HUES64 (cell line): ENCODE data around the gene NEURL1.
A peak's percentile ranks its signal among the peaks of the same experiment; 100 is the strongest.

Experiments used
- H3K27ac ChIP-seq: 2 replicates; pipeline ENCODE4 v1.7.0; 2013; ENCODE audit warnings: low read depth, low read length, inconsistent platforms
- H3K27me3 ChIP-seq: 2 replicates; pipeline ENCODE4 v1.6.1; 2013; ENCODE audit warnings: mild to moderate bottlenecking, low read length; ENCODE audit not compliant: insufficient read depth
- H3K36me3 ChIP-seq: 2 replicates; pipeline ENCODE4 v1.6.1; 2013; ENCODE audit warnings: mild to moderate bottlenecking, low read length; ENCODE audit not compliant: insufficient read depth
- H3K4me1 ChIP-seq: 2 replicates; pipeline ENCODE4 v1.6.1; 2013; ENCODE audit warnings: mild to moderate bottlenecking, low read length, moderate library complexity; ENCODE audit not compliant: insufficient read depth
- H3K4me3 ChIP-seq: 2 replicates; pipeline ENCODE4 v1.5.1; 2013; ENCODE audit warnings: mild to moderate bottlenecking, low read length, moderate library complexity
- H3K9ac ChIP-seq: 2 replicates; pipeline ENCODE4 v1.6.1; 2013; ENCODE audit warnings: mild to moderate bottlenecking, low read depth, low read length
- H3K9me3 ChIP-seq: 2 replicates; pipeline ENCODE4 v1.6.1; 2013; ENCODE audit warnings: low read depth, low read length; ENCODE audit not compliant: insufficient read depth
- WGBS: fragments of 150-250, 120-280 bp; methylation state at CpG from one replicate; pipeline ENCODE4 v1.1.7; 2013; ENCODE audit warnings: missing lambda C conversion rate; 5-methylcytosine and 5-hydroxymethylcytosine counted together

The NEURL1 gene

DNA sequence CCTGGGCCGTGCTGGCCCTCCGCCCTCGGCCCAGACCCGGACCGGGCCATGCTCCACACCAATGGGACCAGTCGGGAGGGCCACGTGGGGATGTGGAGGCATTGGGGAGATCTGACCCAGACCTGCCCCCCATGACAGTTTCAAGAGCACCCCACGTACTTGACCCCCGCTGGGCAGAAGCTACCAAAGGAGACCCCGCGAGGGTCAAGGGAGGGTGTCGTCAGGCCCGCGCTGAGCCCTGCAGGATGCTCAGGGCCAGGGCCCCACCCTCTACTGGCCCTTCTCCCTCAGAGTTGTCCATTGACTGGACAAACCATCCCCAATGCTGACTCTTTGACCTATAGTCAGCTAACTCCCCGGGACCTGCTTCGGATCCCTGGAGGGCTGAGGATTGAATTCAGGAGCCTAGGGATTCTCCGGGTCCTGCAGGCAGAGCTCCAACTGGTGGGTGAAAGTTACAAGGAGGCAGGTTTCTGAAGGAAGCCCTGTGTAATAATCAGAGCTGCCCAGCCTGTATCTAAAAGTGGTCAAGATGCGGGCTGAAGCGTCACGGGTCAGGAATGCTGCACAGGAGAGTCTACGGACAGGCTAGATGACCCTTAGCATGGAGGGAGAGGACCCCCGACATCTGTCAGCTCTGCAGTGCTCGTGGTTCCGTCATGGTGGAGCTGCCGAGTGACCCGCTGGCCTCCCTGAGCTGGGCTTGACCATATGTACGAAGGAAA lies 40.8 kb upstream of the NEURL1 start:
- no peak overlapping the region for H3K27ac ChIP-seq
- H3K9ac ChIP-seq = 0 out of 2 replicates have a peak overlapping the region, but pooled peaks have one; percentile 31
- H3K9me3 ChIP-seq = no peaks in the 10 kb centered on the region
- no peaks in the 10 kb centered on the region for H3K27me3 ChIP-seq
- H3K36me3 ChIP-seq = peaks cover 3% of the 10 kb centered on the region
- H3K4me1 ChIP-seq = peaks cover 7% of the 10 kb centered on the region
- H3K4me3 ChIP-seq = peak overlapping the region; percentile 49
- WGBS = 75% methylated on average over 27 of the region's 27 CpGs

DNA sequence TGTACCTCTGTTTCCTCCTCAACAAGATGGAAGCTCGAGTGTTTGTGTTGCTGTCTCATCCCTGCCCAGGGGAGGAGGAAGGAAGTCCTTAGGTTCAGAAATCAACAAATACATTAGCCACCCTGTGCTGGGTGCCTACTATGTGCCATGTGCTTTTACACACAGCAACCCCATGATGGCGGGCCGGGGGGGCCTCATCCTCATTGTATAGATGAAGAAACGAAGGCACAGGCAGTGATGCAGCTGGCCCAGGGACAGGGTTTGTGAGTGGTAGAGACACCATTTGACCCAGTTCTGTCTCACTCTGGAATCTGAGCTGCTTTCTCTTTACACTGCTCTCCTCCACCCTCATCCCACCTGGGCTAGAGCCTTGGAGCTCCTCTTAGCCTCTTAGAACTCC lies 39.5 kb upstream of the NEURL1 start:
- peaks cover 7% of the 10 kb centered on the region for H3K4me1 ChIP-seq
- no peak overlapping the region for H3K9ac ChIP-seq
- no peak overlapping the region for H3K27ac ChIP-seq
- no peaks in the 10 kb centered on the region for H3K9me3 ChIP-seq
- no peaks in the 10 kb centered on the region for H3K27me3 ChIP-seq
- WGBS = 92% methylated on average over 3 of the region's 4 CpGs
- H3K36me3 ChIP-seq = no peaks in the 10 kb centered on the region
- no peak overlapping the region for H3K4me3 ChIP-seq

GRCh38 chr10:103455235-103455634 lies 38.3 kb upstream of the NEURL1 start:
- Histone ChIP-seq H3K4me1 (peaks cover 12% of the 10 kb centered on the region), H3K9me3 (no peaks in the 10 kb centered on the region)
- 92% methylated on average over 25 of the region's 25 CpGs for WGBS

DNA sequence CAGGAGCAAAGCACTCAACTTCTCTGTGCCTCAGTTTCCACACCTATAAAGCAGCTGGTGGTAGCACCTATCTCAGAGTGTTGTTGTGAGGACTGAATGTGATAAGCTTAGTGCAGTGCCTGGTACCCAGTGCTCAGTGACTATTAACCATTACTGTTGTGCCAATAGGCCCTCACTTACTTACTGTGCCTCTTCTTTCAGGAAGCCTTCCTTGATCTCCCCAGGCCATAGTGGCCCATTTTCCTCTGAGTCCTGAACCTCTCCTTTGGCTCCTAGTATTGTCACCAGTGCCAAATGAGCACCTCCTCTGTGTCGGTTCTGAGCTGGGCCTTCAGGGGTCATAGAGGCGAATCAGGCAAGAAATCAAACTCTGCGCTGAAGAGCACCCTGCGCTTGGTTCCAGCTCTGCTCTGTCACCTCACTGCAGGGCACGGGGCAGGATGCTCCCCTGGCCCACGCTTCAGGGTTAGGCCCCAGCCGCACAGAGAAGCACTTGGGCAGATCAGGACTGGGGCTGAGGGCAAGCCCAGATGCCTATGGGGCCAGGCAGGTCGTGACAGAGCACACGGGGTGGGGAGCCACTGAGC lies 37.3 kb upstream of the NEURL1 start:
- H3K4me1 ChIP-seq = peaks cover 10% of the 10 kb centered on the region
- no peaks in the 10 kb centered on the region for H3K9me3 ChIP-seq
- H3K9ac ChIP-seq = no peak overlapping the region
- WGBS = 89% methylated on average over 9 of the region's 9 CpGs
- no peaks in the 10 kb centered on the region for H3K36me3 ChIP-seq
- no peak overlapping the region for H3K27ac ChIP-seq
- H3K27me3 ChIP-seq = no peaks in the 10 kb centered on the region
- no peak overlapping the region for H3K4me3 ChIP-seq

More at GRCh38 chr10:103455235-103455634, 38.3 kb upstream of the NEURL1 start:
- H3K27me3 ChIP-seq = no peaks in the 10 kb centered on the region
- no peak overlapping the region; the same call in 1 of the 2 replicates for H3K9ac ChIP-seq
- no peaks in the 10 kb centered on the region for H3K36me3 ChIP-seq
- no peak overlapping the region for H3K4me3 ChIP-seq
- H3K27ac ChIP-seq = no peak overlapping the region

DNA sequence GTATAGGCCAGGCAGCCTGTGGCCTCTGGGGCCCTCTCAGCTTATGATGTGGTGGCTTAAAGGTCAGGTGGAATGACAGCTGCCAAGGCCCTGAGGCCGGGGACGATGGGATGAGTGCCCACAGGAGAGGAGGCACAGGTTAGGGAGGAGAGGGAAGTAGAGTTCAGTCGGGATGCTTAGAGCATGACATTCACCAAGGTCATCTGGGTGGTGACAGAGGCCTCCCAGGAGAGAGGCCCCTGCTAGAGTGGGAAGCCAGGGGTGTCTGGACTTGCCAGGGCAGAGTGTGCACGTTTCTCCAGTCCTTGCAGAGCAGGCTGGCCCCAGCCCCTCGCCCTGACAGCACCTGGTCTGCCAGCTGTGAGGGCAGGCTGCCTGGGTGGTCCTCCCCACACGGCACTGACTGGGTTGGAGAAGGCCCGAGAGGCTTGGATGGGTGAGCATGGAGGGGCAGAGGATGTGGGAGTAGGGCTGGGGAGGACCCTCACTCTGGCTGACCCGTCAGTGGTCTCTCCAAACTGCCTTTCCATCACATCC lies 36.3 kb upstream of the NEURL1 start:
- 85% methylated on average over 8 of the region's 8 CpGs for WGBS
- H3K4me1 ChIP-seq = 0 out of 2 replicates have a peak, but pooled peaks cover 5% of the 10 kb centered on the region
- no peaks in the 10 kb centered on the region for H3K27me3 ChIP-seq
- no peaks in the 10 kb centered on the region for H3K9me3 ChIP-seq
- no peak overlapping the region for H3K4me3 ChIP-seq
- no peak overlapping the region for H3K27ac ChIP-seq
- H3K9ac ChIP-seq = no peak overlapping the region
- no peaks in the 10 kb centered on the region for H3K36me3 ChIP-seq

GRCh38 chr10:103457896-103458583 lies 35.5 kb upstream of the NEURL1 start:
- Histone ChIP-seq H3K27me3 (no peaks in the 10 kb centered on the region), H3K36me3 (no peaks in the 10 kb centered on the region)

DNA sequence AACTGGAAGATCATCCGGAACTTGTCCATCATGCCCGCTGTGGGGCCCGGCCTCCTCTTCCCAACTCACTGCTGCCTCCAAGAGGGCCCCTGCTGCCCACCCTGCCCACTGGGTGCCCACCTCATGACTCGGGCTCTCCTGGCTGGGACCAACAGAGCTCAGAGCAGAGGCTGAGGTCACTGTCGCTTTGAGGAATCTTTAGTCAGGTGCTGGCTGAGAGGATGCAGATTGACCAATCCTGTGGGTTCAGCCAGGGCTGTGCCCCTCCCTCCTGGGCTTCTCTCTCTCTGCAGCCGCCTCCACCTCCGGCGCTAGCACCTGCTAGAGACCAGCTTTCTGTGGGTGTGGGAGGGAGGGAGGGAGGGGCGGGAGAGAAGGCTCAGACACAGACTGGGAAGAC lies 34.8 kb upstream of the NEURL1 start, which contains the start of gene CALHM1:
CALHM1 (minus strand) TSS at position 181 of the 400 bp plus-strand sequence; CDS start at position 32, 149 bp downstream.
- Histone ChIP-seq H3K9ac (no peak within 1 kb of the TSS), H3K27ac (no peak within 1 kb of the TSS), H3K4me3 (no peak within 1 kb of the TSS), H3K4me1 (0 out of 2 replicates have a peak, but pooled peaks cover 5% of the 10 kb centered on the region), H3K36me3 (no peaks in the 10 kb centered on the region), H3K9me3 (no peaks in the 10 kb centered on the region), H3K27me3 (no peaks in the 10 kb centered on the region)
- 55% methylated on average over 8 of the region's 9 CpGs for WGBS

More at GRCh38 chr10:103457896-103458583, 35.5 kb upstream of the NEURL1 start:
- Histone ChIP-seq H3K4me3 (no peak overlapping the region), H3K9me3 (no peaks in the 10 kb centered on the region), H3K9ac (no peak overlapping the region), H3K27ac (no peak overlapping the region), H3K4me1 (0 out of 2 replicates have a peak, but pooled peaks cover 5% of the 10 kb centered on the region)
- WGBS = 95% methylated on average over 39 of the region's 39 CpGs

DNA sequence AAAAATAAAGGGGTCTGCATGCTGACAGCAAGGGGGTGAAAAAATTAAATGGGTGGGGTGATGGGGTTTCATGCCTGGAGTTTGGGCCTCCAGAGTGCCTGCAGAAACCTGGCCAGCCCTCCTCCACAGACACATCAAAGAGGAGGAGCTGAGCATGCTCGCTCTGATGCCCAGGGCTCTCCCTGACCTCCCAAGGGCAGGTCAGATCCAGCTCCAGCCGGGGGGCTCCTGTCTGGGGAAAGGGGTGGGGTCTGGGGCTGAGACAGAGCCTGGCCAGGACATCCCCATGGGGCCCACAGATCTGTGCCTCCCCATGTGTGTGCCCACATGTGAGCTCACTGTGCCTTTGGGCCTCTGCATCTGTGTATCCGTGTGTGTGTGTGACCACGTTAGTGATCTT lies 33.9 kb upstream of the NEURL1 start:
- Histone ChIP-seq H3K4me1 (0 out of 2 replicates have a peak, but pooled peaks cover 5% of the 10 kb centered on the region), H3K36me3 (no peaks in the 10 kb centered on the region), H3K9me3 (no peaks in the 10 kb centered on the region), H3K9ac (no peak overlapping the region), H3K27me3 (no peaks in the 10 kb centered on the region), H3K4me3 (no peak overlapping the region), H3K27ac (no peak overlapping the region)
- 82% methylated on average over 4 of the region's 4 CpGs for WGBS

DNA sequence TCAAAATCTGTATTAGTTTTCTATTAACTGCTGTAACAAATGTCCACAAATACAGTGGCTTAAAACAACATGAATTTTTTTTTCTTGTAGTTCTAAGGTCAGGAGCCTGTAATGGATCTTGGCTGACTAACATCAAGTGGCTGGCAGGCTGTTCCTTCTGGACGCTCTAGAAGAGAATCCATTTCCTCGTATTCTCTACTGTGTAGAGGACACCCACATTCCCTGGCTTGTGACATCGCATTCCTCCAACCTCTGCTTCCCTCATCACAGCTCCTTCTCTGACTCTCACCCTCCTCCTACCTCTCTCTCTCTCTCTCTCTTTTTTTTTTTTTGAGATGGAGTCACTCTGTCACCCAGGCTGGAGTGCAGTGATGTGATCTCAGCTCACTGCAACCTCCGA lies 30.0 kb upstream of the NEURL1 start:
- H3K9ac ChIP-seq = no peak overlapping the region
- no peaks in the 10 kb centered on the region for H3K36me3 ChIP-seq
- H3K4me3 ChIP-seq = no peak overlapping the region
- 93% methylated on average over 4 of the region's 4 CpGs for WGBS
- H3K4me1 ChIP-seq = 0 out of 2 replicates have a peak, but pooled peaks cover 5% of the 10 kb centered on the region
- no peaks in the 10 kb centered on the region for H3K27me3 ChIP-seq
- H3K27ac ChIP-seq = no peak overlapping the region
- H3K9me3 ChIP-seq = no peaks in the 10 kb centered on the region

DNA sequence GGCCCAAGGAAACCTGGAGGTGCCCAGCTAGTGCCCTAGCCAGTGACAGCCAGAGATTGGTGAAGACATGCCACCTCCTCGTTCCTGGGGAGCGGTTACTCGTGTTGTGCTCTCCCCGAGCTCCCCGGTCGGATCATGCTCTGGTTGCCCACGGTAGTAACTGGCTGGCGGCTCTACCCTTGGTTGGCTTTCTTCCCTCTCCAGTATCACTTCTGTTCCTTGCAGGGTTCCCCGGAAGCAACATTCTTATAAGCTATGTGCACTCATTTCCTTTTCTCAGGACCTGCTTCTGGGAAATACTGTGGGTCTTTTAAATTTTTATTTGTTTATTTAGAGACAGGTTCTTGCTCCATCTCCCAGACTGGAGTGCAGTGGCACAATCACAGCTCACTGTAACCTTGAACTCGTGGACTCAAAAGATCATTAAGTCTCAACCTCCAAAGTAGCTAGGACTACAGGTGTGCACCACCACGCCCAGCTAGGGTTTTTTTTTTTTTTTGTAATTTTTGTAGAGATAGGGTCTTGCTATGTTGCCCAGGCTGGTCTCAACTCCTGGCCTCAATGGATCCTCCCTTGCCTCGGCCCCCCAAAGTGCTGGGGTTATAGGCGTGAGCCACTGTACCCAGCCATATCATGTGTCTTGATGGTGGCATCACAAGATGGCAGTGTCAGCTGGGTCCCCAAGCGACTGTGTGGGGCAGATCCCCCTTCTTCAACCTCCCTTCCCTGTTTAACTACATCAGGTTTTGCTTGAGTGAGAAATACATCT lies 27.9 kb upstream of the NEURL1 start:
- H3K9me3 ChIP-seq = no peaks in the 10 kb centered on the region
- no peaks in the 10 kb centered on the region for H3K36me3 ChIP-seq
- 92% methylated on average over 14 of the region's 14 CpGs for WGBS
- H3K27ac ChIP-seq = no peak overlapping the region
- H3K4me1 ChIP-seq = 0 out of 2 replicates have a peak, but pooled peaks cover under 1% of the 10 kb centered on the region
- no peak overlapping the region for H3K4me3 ChIP-seq
- H3K9ac ChIP-seq = no peak overlapping the region
- no peaks in the 10 kb centered on the region for H3K27me3 ChIP-seq
